HCT116 (cell line): ENCODE measurements around the gene TMEM38A. TPM values are rescaled to one million over a fixed set of nuclear protein-coding genes. Genes with fewer than 3 reads are reported as not detected.
"Not testable (repeated sequence)": the region's sequence is repeated elsewhere in the genome, so short reads cannot be mapped to it uniquely, and the experiment has no call there.

ENCODE experiments used
- ATAC-seq: fragments of 200-7000 bp; cut with Tn5 transposase; 2 replicates; pipeline ENCODE4 v1.9.1; 2020; ENCODE audit warnings: mild to moderate bottlenecking, moderate library complexity
- BruUV-seq: library from RNA; stranded (reverse); fragments of 400-500 nt; replicated peaks from 2 replicates; lab custom pipeline; 2021; lab: Mats Ljungman, UMichigan
- CTCF ChIA-PET: fragments of 300-600 bp; sonication (Branson Sonifier 250); formaldehyde crosslinking; loops from one replicate; lab custom pipeline; 2021; ENCODE audit warnings: antibody characterized with exemption; lab: Charles Lee
- POLR2A ChIA-PET: fragments of 300-600, 350-600 bp; sonication (Branson Sonifier 250); formaldehyde crosslinking; loops from one replicate; lab custom pipeline; 2021; ENCODE audit warnings: antibody characterized with exemption; lab: Charles Lee
- RAD21 ChIA-PET, 2 experiments: fragments of 300-600 bp; sonication (Branson Sonifier 250); formaldehyde crosslinking; loops; one replicate each; lab custom pipeline; 2023; ENCODE audit warnings: low total read pairs in 2 of 2; ENCODE audit not compliant: uncharacterized antibody in 2 of 2, unreplicated experiment in 2 of 2, low non-redundant PET in 1 of 2; lab: Charles Lee
- DNase-seq: peaks from one replicate; pipeline ENCODE4 v3.0.0-alpha.2; 2010; ENCODE audit warnings: low read depth, low spot score
- H2AFZ ChIP-seq: fragments of 200-600 bp; shearing (Covaris generic), sonication (generic); 2 replicates; pipeline ENCODE4 v1.6.1; 2017; ENCODE audit warnings: low read depth, mixed run types, mixed read lengths, antibody characterized with exemption, low read length; ENCODE audit not compliant: poor library complexity, severe bottlenecking
- H3K27ac ChIP-seq: 2 replicates; pipeline ENCODE4 v1.5.1; 2012; ENCODE audit warnings: low read depth, low read length
- H3K27me3 ChIP-seq: fragments of 200-600 bp; sonication (generic); 2 replicates; pipeline ENCODE4 v1.6.1; 2016; ENCODE audit warnings: mixed run types, low read length, mixed read lengths; ENCODE audit not compliant: insufficient read depth
- H3K36me3 ChIP-seq, 2 experiments: fragments of 200-500 bp in 1 of 2; fragments of 200-600 bp in 1 of 2; sonication (Bioruptor generic) in 1 of 2; sonication (generic) in 1 of 2; 2 replicates each; pipeline versions ENCODE4 v1.5.1 to v1.6.1; 2014 to 2016; ENCODE audit warnings: low read length in 2 of 2, inconsistent platforms in 1 of 2, mixed read lengths in 1 of 2, mixed run types in 1 of 2; ENCODE audit not compliant: insufficient read depth in 2 of 2, control insufficient read depth in 1 of 2
- H3K4me1 ChIP-seq, 2 experiments: fragments of 200-600 bp in 1 of 2; sonication (generic) in 1 of 2; 2 replicates each; pipeline versions ENCODE4 v1.5.1 to v1.6.1; 2012 to 2017; ENCODE audit warnings: low read length in 2 of 2, inconsistent platforms in 1 of 2, mild to moderate bottlenecking in 1 of 2, mixed read lengths in 1 of 2, mixed run types in 1 of 2, moderate library complexity in 1 of 2; ENCODE audit not compliant: insufficient read depth in 2 of 2, control insufficient read depth in 1 of 2
- H3K4me2 ChIP-seq: fragments of 200-600 bp; sonication (generic); 2 replicates; pipeline ENCODE4 v1.6.1; 2017; ENCODE audit warnings: mixed run types, low read length, mixed read lengths
- H3K4me3 ChIP-seq, 2 experiments: fragments of 200-600 bp in 1 of 2; sonication (generic) in 1 of 2; replicated peaks in 1 of 2; 2 replicates each; pipeline ENCODE4 v1.5.1; 2011 to 2016; ENCODE audit warnings: low read length in 2 of 2, control low read depth in 1 of 2, low read depth in 1 of 2, mild to moderate bottlenecking in 1 of 2, mixed read lengths in 1 of 2, mixed run types in 1 of 2
- H3K79me2 ChIP-seq: fragments of 200-600 bp; sonication (generic); 2 replicates; pipeline ENCODE4 v1.6.1; 2017; ENCODE audit warnings: mild to moderate bottlenecking, mixed run types, low read length, moderate library complexity, mixed read lengths; ENCODE audit not compliant: insufficient read depth
- H3K9ac ChIP-seq: fragments of 200-600 bp; sonication (generic); 2 replicates; pipeline ENCODE4 v1.6.1; 2016; ENCODE audit warnings: low read length, mixed read lengths
- H3K9me2 ChIP-seq: fragments of 200-600 bp; sonication (generic), shearing (Covaris generic); 2 replicates; pipeline ENCODE4 v1.6.1; 2017; ENCODE audit warnings: mixed run types, mild to moderate bottlenecking, moderate library complexity; ENCODE audit not compliant: insufficient read depth
- H3K9me3 ChIP-seq, 2 experiments: fragments of 200-500 bp in 1 of 2; fragments of 200-600 bp in 1 of 2; sonication (Bioruptor generic) in 1 of 2; sonication (generic) in 1 of 2; 2 replicates each; pipeline ENCODE4 v1.6.1; 2014 to 2017; ENCODE audit warnings: low read length in 2 of 2, mixed read lengths in 2 of 2, inconsistent platforms in 1 of 2, low read depth in 1 of 2, mild to moderate bottlenecking in 1 of 2, mixed run types in 1 of 2, moderate library complexity in 1 of 2; ENCODE audit not compliant: control insufficient read depth in 1 of 2, insufficient read depth in 1 of 2
- H4K20me1 ChIP-seq: fragments of 200-600 bp; sonication (generic), shearing (Covaris generic); 2 replicates; pipeline ENCODE4 v1.6.1; 2017; ENCODE audit warnings: mixed run types, mild to moderate bottlenecking, moderate library complexity; ENCODE audit not compliant: insufficient read depth
- CEBPB ChIP-seq: IDR thresholded peaks from 2 replicates; pipeline ENCODE4 v1.6.1; 2012; ENCODE audit warnings: low read depth
- EZH2 ChIP-seq: fragments of 200-600 bp; sonication (generic); IDR thresholded peaks from 2 replicates; pipeline ENCODE4 v1.6.1; 2017; ENCODE audit warnings: antibody characterized with exemption, mixed run types
- EZH2phosphoT487 ChIP-seq: fragments of 200-600 bp; IDR thresholded peaks from 2 replicates; pipeline ENCODE4 v1.6.1; 2018; ENCODE audit warnings: antibody characterized with exemption, borderline replicate concordance
- JUND ChIP-seq: IDR thresholded peaks from 2 replicates; pipeline ENCODE4 v1.6.1; 2012
- POLR2AphosphoS5 ChIP-seq: IDR thresholded peaks from 2 replicates; pipeline ENCODE4 v1.6.1; 2011; ENCODE audit warnings: mild to moderate bottlenecking, low read depth, low read length, moderate library complexity
- SIN3A ChIP-seq: IDR thresholded peaks from 2 replicates; pipeline ENCODE4 v1.6.1; 2012; ENCODE audit warnings: low read depth
- TCF7L2 ChIP-seq: IDR thresholded peaks from 2 replicates; pipeline ENCODE4 v1.7.0; 2011; ENCODE audit warnings: borderline replicate concordance, inconsistent platforms; ENCODE audit not compliant: insufficient read depth, insufficient read length; ENCODE audit errors: extremely low read depth
- intact Hi-C: fragments of 100-400 bp; cut with micrococcal nuclease; formaldehyde crosslinking; loops from 2 replicates; pipeline ENCODE4 v1.10.0; 2022
- total RNA-seq: library from RNA; stranded (reverse); gene quantifications from one replicate; pipeline ENCODE4 v1.2.1, GENCODE V29; 2021; ENCODE audit not compliant: unreplicated experiment
- TF ChIP-seq, protein P1 (sequence below): IDR thresholded peaks from 2 replicates; pipeline ENCODE4 v1.6.1; 2012

Gene TMEM38A
- total RNA-seq, 1 experiment from 2014 or later = 9.0 TPM

- no peaks in the 10 kb centered on the region for H3K27me3 ChIP-seq
- H3K9me3 ChIP-seq = no peaks in the 10 kb centered on the region
- H3K9ac ChIP-seq = no peak overlapping the region
- H3K4me2 ChIP-seq = no peak overlapping the region
- ChIA-PET CTCF (interaction anchor here (1.3 kb wide), 1 partner anchor 13 kb away, joined by 3 read pairs; the partner anchor contains the start of gene SMIM7), RAD21 (no interaction called here), POLR2A (no interaction called here)
- BruUV-seq = no TSS peak
- H2AFZ ChIP-seq = no peak overlapping the region
- peaks cover 10 to 28% of the 10 kb centered on the region in 2 experiments for H3K4me1 ChIP-seq
- H3K4me3 ChIP-seq = no peak overlapping the region
- no peaks in the 10 kb centered on the region for H3K9me2 ChIP-seq
- no peak for DNase-seq
- no peaks in the 10 kb centered on the region for H3K36me3 ChIP-seq
- H3K27ac ChIP-seq = no peak overlapping the region
- intact Hi-C loops = no loop called here
- TF ChIP-seq SIN3A (no peak), EZH2 (no peak), POLR2AphosphoS5 (no peak), TCF7L2 (no peak), EZH2phosphoT487 (no peak), JUND (no peak), CEBPB (no peak)
- TF ChIP-seq, protein P1, sequence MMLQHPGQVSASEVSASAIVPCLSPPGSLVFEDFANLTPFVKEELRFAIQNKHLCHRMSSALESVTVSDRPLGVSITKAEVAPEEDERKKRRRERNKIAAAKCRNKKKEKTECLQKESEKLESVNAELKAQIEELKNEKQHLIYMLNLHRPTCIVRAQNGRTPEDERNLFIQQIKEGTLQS = no peak
- no peaks in the 10 kb centered on the region; the same call in 1 of the 2 replicates for H3K79me2 ChIP-seq
- H4K20me1 ChIP-seq = no peaks in the 10 kb centered on the region
- no peak for ATAC-seq
Observed at GRCh38 chr19:16673231-16673630, 12.3 kb downstream of the TMEM38A start.

GRCh38 chr19:16673839-16674238, 12.9 kb downstream of the TMEM38A start:
- H3K27me3 ChIP-seq, RAD21 ChIA-PET, BruUV-seq, H3K79me2 ChIP-seq, H3K9me3 ChIP-seq, H4K20me1 ChIP-seq, DNase-seq, H3K36me3 ChIP-seq, H3K4me3 ChIP-seq, H3K9ac ChIP-seq, H3K27ac ChIP-seq, H3K9me2 ChIP-seq, H2AFZ ChIP-seq, POLR2A ChIA-PET, ATAC-seq, H3K4me2 ChIP-seq, intact Hi-C loops: not testable (repeated sequence)
- H3K4me1 ChIP-seq = peaks cover 10 to 31% of the 10 kb centered on the region in 2 experiments
- CTCF ChIA-PET = interaction anchor here (1.3 kb wide), 1 partner anchor 14 kb away, joined by 3 read pairs; the partner anchor contains the start of gene SMIM7
